CD4-positive, alpha-beta T cell treated with Interleukin-15 for 4 hours (primary cell): ENCODE results near the gene LSM7.
A peak's percentile ranks its signal among the peaks of the same experiment; 100 is the strongest.

Source experiments
- DNase-seq: peaks from one replicate; pipeline ENCODE4 v3.0.0-alpha.2; 2020; ENCODE audit warnings: low spot score

LSM7 gene

DNA sequence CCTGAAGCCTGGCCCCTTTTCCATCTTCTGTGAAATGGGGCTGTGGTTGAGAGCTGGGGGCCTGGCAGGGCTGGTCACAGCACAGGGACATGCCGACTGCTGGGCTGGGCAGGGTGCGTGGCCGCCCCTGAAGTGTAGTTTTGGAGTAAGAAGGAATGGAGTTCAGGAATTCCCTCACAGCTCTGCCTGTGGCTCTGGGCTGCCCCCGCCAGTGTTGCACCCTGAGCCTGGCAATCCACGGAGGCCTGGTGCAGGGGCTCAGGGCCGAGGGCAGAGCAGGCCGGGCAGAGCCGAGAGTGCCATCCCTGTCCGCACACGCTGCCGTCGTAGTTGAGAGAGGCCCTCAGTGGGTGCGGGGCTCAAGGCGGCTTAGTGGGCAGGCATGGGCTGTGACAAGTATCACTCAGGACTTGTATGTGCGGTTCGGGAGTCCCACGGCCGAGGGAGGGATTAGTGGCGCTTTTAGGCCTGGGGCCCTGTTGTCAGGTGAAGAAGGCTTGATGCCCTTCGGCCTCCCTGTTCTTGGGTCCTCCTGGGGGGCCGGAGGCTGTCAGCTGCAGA is 9.7 kb upstream of the LSM7 start:
- DNase-seq: no peak

DNA sequence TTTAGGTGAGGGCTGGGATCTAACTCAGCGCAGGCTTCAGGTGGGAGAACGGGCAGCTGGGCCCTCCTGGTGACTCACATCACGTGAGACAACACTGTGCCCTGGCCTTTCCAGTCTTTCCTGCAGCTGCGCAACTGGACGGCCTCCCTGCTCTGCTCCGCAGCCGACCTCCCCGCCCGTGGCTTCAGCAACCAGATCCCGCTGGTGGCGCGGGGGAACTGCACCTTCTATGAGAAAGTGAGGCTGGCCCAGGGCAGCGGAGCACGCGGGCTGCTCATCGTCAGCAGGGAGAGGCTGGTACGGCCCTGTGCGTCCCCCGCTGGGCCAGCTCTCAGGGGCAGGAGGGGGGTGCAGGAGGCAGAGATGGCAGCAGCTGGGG is 8.9 kb upstream of the LSM7 start:
- no peak for DNase-seq

DNA sequence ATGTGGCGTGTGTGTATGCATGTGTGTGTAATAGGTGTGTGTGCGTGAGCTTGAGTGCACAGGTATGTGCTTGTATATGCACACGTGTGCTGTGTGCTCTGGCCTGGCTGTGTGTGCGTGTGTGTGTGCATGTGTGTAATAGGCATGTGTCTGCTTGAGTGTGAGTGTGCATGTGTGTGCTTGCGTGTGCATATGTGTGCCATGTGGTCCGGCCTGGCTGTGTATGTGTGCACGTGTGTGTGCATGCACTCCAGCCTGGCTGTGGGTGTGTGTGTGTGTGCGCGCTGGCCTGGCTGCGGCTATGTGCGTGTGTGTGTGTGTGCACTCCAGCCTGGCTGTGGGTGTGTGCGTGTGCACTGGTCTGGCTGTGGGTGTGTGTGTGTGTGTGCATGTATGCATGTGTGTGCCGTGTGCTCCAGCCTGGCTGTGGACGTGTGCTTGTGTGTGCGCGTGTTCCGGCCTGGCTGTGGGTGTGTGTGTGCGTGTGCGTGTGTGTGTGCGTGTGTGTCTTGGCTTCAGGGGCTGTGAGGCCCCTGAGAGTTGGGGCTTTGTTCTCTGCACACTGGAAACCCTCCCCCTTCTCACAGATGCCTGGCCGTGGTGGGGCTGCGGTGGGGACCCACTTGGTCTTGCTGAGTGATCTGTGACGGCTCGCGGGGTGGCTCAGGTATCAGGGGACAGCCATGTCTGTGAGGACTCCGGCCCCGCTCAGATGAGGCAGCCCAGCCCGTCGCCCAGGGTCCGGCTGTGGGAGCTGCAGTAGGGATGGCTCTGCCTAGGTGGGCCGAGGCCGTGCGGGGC is 8.3 kb upstream of the LSM7 start:
- DNase-seq: no peak

DNA sequence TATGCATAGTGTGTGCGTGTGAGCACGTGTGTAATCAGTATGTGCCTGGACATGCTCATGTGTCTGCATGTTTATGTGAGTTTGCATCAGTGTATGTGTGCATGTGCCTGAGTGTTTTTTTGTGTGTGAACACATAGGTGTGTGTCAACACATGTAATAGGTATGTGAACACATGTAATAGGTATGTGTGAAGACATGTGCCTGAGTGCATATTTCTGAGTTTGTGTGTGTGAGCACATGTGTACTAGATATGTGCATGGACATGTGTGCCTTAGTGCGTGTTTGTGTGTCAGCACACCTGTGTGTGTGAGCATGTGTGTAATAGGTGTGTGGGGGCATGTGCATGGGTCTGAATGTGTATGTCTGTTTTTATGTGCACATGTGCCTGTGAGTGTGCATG is 7.5 kb upstream of the LSM7 start:
- DNase-seq: no peak

DNA sequence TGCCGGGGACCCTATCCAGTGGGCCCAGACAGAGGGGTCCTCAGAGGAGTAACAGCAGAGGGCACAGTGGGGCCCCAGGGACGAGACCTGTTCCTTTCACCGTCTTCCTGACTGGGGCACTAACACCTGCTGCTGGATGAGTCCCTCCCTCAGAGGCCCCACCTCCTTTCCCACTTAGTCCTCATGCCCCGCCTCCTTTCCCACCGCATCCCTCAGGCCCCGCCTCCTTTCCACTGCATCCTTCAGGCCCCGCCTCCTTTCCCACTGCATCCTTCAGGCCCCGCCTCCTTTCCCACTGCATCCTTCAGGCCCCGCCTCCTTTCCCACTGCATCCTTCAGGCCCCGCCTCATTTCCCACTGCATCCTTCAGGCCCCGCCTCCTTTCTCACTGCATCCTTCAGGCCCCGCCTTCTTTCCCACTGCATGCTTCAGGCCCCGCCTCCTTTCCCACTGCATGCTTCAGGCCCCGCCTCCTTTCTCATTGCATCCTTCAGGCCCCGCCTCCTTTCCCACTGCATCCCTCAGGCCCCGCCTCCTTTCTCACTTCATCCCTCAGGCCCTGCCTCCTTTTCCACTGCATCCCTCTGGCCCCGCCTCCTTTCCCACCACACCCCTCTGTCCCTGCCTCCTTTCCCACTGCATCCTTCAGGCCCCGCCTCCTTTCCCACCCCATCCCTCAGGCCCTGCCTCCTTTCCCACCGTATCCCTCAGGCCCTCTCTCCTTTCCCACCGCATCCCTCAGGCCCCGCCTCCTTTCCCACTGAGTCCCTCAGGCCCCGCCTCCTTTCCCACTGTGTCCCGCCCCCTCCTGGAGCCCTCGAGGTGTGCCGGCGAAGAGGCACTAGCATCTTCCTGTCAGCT is 6.8 kb upstream of the LSM7 start:
- DNase-seq: no peak

DNA sequence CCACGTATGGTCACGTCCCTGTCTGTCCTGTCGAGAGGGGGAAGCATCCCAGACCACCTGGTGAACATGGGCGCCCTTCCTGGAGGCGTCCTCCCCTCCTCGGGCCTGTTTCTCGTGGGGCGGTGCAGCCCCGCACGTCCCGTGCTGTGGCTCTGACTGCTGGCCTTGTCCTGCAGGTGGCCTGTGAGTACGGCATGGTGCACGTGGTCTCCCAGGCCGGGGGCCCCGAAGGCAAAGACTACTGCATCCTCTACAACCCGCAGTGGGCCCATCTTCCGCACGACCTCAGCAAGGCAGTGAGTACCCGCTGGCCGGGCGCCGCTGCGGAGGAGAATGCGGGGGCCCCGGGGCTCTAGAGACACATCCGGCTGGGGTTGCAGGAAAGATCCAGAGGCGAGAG is 6.0 kb upstream of the LSM7 start:
- DNase-seq: no peak

DNA sequence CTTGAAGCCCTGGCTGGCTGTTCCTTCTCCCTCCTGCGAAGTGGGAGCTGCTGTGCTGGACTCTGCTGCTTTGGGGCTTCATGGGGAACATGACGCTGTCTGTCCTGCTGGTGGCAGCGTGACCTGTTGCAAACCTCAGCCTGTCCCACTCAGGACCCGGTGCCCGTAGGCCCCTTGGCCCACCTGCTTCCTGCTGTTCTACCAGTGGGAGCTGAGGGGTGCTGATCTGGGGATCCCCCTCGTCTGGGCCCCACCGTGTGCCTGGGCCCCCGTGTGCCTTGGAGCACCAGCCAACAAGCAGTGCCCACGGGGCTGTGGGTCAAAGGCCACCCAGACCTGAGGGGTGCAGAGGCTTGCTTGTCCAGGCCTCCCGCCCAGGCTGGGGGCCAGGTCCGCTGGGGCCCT is 5.4 kb upstream of the LSM7 start:
- DNase-seq: no peak

DNA sequence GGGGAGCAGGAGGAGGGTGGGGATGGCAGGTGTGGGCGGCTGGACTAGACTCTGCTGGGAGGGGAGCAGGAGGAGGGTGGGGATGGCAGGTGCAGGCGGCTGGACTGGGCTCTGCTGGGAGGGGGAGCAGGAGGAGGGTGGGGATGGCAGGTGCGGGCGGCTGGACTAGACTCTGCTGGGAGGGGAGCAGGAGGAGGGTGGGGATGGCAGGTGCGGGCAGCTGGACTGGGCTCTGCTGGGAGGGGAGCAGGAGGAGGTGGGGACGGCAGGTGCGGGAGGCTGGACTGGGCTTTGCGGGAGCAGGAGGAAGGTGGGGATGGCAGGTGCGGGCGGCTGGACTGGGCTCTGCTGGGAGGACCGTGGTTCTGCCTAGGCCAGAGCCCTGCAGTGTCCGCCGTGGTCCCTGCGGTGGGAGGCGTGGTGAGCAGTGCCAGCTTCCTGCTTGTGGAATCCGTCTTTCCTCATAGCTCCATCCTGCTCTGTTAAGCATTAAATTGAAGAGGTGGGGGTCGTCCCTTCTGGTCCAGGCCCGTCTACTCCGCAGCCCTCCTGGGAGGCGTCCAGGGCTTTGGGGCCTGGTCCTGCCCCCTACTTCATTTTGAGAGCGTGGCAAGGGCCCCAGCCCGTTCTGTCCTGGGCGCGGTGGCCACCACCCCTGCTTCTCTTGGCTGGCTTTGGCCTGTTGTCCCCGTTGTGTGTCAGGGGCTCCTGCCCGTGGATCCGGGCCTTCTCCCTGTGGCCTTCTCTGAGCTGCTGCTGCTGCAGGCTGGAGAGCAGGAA is 4.8 kb upstream of the LSM7 start:
- DNase-seq: no peak

DNA sequence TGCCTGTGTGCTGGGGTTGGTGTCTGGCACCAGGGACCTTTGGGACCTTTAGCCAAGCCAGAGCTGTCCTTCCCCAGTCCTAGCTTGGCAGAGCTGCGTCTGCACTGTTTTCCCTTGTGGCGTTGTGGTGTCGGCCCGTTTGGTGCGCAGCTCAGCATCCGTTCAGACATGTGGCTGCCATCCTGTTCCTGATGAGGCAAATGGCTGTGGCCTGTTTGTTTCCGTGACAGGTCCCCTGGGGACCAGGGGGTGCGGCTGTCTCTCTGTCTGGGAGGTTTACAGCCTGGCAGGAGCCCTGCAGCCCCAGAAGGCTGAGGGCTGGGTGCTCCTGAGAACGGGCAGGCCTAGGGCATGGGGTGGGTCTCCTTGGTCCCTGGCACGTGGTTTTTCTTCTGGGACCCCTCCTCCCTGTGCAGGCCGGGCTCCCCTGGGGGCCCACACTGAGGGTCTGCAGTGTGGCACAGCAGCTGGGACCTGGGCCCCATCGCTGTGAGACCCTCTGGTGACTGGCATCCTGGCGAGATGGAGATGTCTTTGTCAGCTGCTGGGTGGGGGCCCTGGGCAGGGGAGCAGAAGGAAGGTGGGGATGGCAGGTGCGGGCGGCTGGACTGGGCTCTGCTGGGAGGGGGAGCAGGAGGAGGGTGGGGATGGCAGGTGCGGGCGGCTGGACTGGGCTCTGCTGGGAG is 4.1 kb upstream of the LSM7 start:
- DNase-seq: peak; percentile 13

DNA sequence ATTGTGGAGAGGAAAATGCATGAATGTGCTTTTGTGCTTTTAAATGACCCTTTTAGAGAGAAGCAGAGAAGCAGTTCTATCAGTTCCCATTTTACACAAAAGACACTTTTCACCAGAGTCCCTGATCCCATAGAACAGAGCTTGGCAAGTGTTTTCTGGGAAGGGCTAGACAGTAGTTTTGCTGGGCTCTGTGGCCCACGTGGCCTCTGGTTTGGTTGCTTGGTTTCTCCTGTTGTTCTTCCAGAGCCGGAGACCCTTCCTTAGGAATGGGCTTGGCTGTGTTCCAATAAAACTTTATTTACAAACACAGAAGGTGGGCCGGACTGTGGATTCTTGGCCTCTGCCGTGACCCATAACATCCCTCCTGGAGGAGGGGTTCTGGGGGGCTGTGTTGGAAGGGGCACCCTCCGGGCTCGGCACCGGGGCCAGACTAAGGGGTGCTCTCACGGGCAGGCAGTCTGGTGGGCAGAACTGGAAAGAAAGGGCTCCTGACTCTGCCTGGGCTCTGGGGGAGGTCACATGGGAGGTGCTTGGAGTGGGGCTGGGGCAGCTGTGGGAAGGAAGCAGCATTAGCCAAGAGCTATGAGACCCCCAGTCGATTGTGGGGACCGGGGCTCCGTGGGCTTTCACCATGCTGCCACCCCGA is 3.3 kb upstream of the LSM7 start:
- no peak for DNase-seq

DNA sequence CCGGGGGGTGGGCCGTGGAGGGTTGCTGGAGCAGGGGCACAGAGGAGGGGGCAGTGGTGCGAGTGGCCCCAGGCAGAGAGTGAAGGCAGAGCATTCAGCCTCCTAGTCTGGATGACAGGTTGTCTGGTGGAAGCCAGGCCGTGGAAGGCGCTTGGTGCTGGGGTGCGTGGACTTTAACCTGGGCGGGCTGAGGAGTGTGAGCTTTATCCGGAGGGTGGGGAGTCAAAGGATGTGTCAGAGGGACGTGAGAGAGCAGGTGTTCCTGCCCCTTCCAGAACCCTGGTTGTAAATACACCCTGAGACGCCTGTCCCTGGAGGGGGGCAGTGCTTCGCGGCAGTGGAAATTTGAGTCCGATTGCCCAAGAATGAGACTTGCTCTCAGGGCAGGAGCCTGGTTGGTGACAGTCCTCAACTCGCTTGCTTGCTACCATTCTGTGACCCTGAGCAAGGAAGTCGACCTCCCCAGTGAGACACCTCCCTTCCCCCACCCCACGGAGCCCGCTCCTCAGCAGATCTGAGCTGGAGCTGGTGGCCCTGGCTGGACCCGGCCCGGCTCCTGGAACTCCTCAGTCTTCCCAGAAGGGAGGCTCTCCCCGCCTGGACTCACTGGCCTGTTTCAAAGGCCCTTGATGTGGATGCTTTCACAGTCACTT is 2.4 kb upstream of the LSM7 start:
- no peak for DNase-seq

DNA sequence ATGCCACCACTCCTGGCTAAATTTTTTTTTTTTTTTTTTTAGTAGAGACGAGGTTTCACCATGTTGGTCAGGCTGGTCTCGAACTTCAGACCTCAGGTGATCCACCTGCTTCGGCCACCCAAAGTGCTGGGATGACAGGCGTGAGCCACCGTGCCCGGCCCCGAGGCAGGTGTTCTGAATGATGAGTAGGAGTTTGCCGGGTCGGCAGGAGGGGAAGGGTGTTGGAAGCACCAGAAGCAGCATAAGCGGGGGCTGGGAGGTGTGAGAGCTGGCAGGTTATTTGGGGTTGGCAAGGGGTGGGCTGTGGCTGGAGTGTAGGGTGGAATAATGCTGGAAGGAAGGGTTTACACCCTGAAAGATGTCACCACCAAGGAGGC is 1.9 kb upstream of the LSM7 start:
- no peak for DNase-seq

DNA sequence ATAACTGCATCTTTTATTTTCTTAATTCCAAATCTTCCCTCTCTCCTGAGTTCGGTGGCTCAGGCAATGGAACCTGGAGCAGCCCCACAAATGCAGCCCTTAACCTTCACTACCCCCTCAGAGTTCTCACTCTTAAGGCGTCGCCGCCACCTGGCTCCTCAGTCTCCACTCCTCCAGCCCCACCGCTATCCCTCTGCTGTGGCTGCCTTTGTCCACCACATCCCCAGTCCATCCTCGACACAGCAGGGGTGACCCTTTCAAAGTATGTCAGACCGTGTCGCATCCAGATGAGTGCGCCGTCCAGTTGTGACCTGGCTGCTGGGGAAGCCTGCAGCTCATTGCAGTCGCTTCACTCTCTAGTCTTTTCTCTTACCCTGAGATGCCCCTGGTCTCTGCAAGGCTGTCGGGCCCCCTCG is 1.1 kb upstream of the LSM7 start:
- no peak for DNase-seq

DNA sequence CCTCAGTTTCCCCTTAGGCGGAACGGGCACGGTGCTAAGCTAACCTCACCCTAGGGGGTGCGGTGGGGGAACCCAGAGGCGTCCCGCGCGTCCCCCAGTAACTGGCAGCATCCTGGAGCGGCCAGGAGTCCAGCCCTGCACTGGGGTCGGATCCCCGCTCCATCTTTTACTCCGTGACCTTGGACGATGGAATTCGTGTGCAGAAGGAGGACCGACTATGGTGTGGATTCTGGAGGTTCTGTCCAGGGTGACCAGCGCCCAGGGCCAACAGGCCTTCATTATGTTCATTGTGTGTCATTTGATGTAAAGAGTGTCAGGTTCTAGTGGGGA is 728 bp upstream of the LSM7 start:
- DNase-seq: no peak

DNA sequence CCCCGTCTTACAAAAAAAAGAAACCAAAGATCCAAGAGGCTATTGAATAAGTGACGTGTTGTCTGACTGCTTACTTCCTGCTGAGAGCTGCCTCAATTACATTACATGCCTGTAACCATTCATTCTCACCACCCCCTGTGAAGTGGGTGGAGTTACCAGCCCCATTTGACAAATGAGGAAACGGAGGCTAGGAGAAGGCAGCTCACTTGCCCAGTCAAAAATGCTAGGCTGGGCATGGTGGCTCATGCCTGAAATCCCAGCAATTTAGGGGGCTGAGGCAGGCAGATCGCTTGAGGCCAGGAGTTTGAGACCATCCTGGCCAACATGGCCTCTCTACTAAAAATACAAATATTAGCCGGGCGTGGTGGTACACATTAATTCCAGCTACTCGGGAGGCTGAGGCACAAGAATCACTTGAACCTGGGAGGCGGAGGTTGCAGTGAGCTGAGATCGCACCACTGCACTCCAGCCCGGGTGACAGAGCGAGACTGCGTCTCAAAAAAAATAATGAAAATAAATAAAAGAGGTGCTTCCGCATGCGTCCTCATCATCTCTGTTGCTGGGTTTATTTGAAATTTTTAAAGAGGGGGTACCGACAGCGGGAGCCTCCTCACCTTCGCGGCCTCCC is 499 bp downstream of the LSM7 start:
- peak; percentile 70 for DNase-seq

DNA sequence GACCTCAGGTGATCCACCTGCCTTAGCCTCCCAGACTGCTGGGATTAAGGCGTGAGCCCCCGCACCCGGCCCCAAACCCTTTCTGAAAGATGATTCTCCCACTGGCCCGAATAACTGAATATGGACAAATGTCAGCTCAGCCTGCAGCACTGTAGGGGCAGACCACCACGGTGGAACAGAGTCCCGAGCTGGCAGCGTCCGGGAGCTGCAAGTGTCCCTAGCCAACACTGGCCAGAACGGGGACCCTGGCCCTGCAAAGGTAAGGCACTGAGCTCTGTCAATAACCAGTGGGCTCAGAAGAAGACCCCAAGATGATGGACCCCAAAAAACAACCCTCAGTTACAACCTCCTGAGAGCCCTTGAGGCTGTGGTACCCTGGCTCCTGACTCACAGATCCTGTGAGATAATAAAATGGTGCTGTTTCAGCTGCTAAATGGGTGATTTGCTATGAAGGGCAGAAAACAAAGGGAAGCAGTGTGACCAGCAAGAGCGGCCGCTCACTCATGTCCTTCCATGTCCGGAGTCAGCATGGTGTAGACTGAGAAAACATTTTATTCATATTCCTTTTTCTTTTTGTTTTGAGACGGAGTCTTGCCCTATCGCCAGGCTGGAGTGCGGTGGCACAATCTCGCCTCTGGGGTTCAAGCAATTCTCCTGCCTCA is 1.6 kb downstream of the LSM7 start:
- no peak for DNase-seq

DNA sequence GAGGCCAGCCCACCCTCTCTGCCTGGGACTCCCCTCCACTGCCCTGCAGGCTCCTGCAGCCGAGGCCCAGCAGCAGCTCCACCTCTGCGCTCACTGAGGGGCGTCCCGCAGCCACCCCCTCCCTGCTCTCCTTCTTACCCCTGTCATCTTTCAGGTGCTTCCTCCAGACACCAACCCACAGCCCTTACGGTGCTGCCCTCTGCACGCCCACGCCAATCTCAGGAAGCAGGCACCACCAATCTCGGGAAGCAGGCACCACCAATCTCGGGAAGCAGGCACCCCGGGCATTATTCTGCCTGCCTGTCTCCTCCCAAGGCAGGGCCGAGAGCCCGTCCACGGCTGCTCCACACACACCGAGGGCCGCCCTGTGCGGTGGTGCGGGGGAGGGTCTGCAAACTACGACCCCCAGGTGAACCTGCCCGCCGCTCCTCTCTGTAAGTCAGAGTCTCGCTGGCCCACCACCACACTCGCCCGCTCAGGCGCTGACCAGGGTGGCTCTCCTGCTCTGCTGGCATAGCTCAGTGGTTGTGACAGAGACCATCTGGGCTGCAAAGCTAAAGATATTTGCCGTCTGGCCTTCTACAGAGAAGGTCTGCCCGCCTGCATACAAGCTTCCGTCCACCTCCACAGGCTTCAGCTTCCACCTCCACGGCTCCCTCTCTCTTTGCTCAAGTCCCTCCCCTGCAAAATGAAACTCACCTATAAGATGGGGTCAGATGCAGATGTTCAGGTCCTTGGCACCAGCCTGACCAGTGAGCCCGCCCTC is 2.9 kb downstream of the LSM7 start:
- DNase-seq: no peak

DNA sequence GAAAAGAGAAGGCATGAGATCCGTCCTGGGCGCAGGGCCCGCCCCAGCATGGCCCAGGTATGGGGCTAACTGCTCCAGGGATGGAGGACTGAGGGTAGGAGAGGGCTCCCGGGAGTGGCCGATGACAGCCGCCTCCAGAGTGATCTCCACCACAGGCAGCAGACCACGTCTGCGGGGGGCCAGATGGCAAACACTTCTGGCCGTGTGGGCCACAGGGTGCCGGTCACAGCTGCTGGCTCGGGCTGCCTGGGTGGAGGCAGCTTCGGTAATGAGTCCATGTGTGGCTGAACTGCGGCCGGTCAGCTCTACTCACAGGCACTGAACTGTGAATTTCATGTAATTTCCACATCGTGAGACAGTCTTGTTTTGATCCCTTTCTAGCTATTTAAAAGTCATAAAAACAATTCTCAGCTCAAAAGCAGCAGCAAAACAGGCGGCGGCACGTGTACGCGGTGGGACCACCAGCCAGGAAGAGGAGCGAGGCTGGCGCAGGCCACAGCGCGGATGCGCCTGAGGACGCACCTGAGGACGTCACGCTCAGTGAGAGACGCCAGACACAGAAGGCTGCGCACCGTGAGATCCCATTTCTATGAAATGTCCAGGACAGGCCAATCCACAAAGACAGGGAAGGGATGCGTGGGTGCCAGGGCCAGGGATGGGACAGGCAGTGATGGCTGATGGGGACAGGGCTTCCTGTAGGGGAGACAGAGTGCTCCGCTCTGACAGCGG is 4.0 kb downstream of the LSM7 start:
- no peak for DNase-seq
